Keratinocyte (primary cell): ENCODE data around the gene EFCAB12.

Experiments
- EZH2 ChIP-seq: IDR thresholded peaks from one replicate; pipeline ENCODE4 v1.6.1; 2012; ENCODE audit warnings: inconsistent platforms, mild to moderate bottlenecking, low read length, moderate library complexity
- TF ChIP-seq, protein P1 (sequence below), 3 experiments: IDR thresholded peaks in 1 of 3; conservative IDR thresholded peaks in 1 of 3; optimal IDR thresholded peaks in 1 of 3; 2 replicates in 2 of 3; 3 replicates in 1 of 3; pipeline versions ENCODE3 to v1.5.1; 2011; ENCODE audit warnings: low read length in 3 of 3, mild to moderate bottlenecking in 3 of 3, moderate library complexity in 2 of 3, control low read depth in 1 of 3, inconsistent platforms in 1 of 3; ENCODE audit not compliant: insufficient read depth in 2 of 3; ENCODE audit errors: extremely low read depth in 1 of 3

DNA sequence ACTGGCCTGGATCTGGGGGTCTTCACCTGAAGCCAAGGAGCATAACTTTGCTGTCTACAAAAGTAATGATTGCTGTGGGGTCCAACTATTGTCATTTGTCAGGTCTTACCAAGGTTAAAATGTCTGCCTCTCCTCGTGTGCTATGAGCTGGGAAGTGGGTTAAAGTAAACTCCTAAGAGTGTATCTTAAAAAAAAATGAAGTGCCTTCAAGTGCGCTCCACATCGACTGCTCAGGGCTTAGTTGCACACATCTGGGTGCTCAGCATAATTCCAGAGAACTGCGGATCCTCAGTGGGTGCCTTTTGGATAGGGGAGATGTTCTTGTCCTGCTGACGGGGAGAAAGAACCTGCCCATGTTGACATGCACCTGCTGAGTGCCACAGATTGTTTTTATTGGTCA, 40.9 kb downstream of the EFCAB12 start:
- TF ChIP-seq, protein P1, sequence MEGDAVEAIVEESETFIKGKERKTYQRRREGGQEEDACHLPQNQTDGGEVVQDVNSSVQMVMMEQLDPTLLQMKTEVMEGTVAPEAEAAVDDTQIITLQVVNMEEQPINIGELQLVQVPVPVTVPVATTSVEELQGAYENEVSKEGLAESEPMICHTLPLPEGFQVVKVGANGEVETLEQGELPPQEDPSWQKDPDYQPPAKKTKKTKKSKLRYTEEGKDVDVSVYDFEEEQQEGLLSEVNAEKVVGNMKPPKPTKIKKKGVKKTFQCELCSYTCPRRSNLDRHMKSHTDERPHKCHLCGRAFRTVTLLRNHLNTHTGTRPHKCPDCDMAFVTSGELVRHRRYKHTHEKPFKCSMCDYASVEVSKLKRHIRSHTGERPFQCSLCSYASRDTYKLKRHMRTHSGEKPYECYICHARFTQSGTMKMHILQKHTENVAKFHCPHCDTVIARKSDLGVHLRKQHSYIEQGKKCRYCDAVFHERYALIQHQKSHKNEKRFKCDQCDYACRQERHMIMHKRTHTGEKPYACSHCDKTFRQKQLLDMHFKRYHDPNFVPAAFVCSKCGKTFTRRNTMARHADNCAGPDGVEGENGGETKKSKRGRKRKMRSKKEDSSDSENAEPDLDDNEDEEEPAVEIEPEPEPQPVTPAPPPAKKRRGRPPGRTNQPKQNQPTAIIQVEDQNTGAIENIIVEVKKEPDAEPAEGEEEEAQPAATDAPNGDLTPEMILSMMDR (optimal IDR thresholded peaks at IDR 0.05 in 1 of 3, IDR thresholded peaks at IDR 0.05 in 1 of 3, conservative IDR thresholded peaks at IDR 0.05 in 1 of 3; ENCODE audit: extremely low read depth in 1 of 3, insufficient read depth in 2 of 3, low read length in 3 of 3): no peak
- no peak for TF ChIP-seq EZH2
